Kidney (tissue), 14 donors: Measurements from ENCODE around the gene RAF1. TPM values are rescaled to one million over a fixed set of nuclear protein-coding genes. Genes with fewer than 3 reads are reported as not detected.

Source experiments
- DNase-seq, 5 donors: peaks; one replicate each; pipeline ENCODE4 v3.0.0-alpha.2; 2013 to 2020
- FAIRE-seq: peaks from 2 replicates; lab custom pipeline; 2012; peaks lifted over from hg19 to GRCh38; lab: Jason Lieb, UNC
- H3K27ac ChIP-seq, 2 donors: one replicate each; pipeline ENCODE4 v1.7.0; 2013; ENCODE audit warnings: low read depth in 2 of 2, low read length in 2 of 2, inconsistent platforms in 1 of 2
- H3K27me3 ChIP-seq: one replicate; pipeline ENCODE4 v1.7.1; 2013; ENCODE audit warnings: low read length, inconsistent platforms; ENCODE audit not compliant: control insufficient read depth, insufficient read depth
- H3K36me3 ChIP-seq, 3 donors: one replicate each; pipeline versions ENCODE4 v1.7.0 to v1.7.1; 2013; ENCODE audit warnings: low read length in 3 of 3, control low read depth in 1 of 3, inconsistent platforms in 1 of 3; ENCODE audit not compliant: insufficient read depth in 3 of 3, control insufficient read depth in 2 of 3
- H3K4me1 ChIP-seq, 3 donors: one replicate each; pipeline versions ENCODE4 v1.7.0 to v1.7.1; 2013; ENCODE audit warnings: low read length in 3 of 3, inconsistent platforms in 1 of 3, low read depth in 1 of 3; ENCODE audit not compliant: control insufficient read depth in 2 of 3, insufficient read depth in 2 of 3
- H3K4me3 ChIP-seq, 3 donors: one replicate each; pipeline versions ENCODE4 v1.7.0 to v1.8.1; 2013; ENCODE audit warnings: low read length in 3 of 3, control low read depth in 1 of 3, inconsistent platforms in 1 of 3
- H3K9ac ChIP-seq, 3 donors: one replicate each; pipeline versions ENCODE4 v1.7.0 to v1.7.1; 2013; ENCODE audit warnings: low read length in 3 of 3, control low read depth in 1 of 3, inconsistent platforms in 1 of 3
- H3K9me3 ChIP-seq, 3 donors: one replicate each; pipeline versions ENCODE4 v1.7.0 to v1.7.1; 2013; ENCODE audit warnings: low read length in 3 of 3, control low read depth in 1 of 3, inconsistent platforms in 1 of 3; ENCODE audit not compliant: control insufficient read depth in 2 of 3, insufficient read depth in 1 of 3
- intact Hi-C: fragments of 100-400 bp; cut with DNase I; formaldehyde crosslinking; loops from one replicate; pipeline ENCODE4 v1.11.1; 2022
- polyA plus RNA-seq: library from polyadenylated mRNA; stranded (reverse); fragments of 350-450 nt; fragmentation: Illumina TruSeq; extraction: RNeasy Lipid Tissue Mini Kit (QIAGEN cat#74804); gene quantifications from one replicate; pipeline ENCODE4 v1.2.3, GENCODE V29; 2014; ENCODE audit warnings: low read depth, low replicate concordance; ENCODE audit not compliant: insufficient read depth
- total RNA-seq: library from RNA; stranded (reverse); fragmentation: NEBNext Ultra II Directional; extraction: Animal tissue kit (Norgen Biotek cat#: 25700); gene quantifications from one replicate; pipeline ENCODE4 v1.2.1, GENCODE V29; 2021
- TF ChIP-seq, protein P1 (sequence below): IDR thresholded peaks from 3 replicates; pipeline ENCODE4 v1.5.1; 2012; ENCODE audit warnings: mild to moderate bottlenecking, moderate library complexity, borderline replicate concordance; ENCODE audit not compliant: insufficient read depth; ENCODE audit errors: extremely low read depth
- donor health status: control.
- donor health status: control.
- donor health status: control.
- donor health status: control.
- donor health status: control.
- donor health status: DM: yes; HTN: yes; CAD: no.
- donor health status: Normal renal cell carcinoma (clear cell type).

The RAF1 gene
- total and polyA plus RNA-seq, 2 donors from 2014 or later: 53.0 to 79.6 TPM

DNA sequence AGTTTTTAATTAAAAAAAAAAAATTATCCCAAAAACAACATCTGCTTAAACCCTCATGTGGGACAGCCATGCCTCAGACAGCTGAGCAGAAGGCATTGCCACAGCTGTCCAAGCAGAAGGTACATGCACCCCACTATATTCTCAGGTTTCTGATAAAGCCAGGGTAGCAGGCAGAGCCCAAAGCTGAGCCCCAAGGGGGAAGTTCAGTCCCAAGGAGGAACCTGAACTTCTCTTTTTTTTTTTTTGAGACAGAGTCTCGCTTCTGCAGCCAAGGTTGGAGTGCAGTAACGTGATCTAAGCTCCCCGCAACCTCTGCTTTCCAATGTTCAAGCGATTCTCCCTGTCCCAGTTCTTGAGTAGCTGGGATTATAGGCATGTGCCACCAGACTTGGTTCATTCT is 73.8 kb downstream of the RAF1 start:
- intact Hi-C loops: no loop called here
- no peak overlapping the region for H3K4me3 ChIP-seq

DNA sequence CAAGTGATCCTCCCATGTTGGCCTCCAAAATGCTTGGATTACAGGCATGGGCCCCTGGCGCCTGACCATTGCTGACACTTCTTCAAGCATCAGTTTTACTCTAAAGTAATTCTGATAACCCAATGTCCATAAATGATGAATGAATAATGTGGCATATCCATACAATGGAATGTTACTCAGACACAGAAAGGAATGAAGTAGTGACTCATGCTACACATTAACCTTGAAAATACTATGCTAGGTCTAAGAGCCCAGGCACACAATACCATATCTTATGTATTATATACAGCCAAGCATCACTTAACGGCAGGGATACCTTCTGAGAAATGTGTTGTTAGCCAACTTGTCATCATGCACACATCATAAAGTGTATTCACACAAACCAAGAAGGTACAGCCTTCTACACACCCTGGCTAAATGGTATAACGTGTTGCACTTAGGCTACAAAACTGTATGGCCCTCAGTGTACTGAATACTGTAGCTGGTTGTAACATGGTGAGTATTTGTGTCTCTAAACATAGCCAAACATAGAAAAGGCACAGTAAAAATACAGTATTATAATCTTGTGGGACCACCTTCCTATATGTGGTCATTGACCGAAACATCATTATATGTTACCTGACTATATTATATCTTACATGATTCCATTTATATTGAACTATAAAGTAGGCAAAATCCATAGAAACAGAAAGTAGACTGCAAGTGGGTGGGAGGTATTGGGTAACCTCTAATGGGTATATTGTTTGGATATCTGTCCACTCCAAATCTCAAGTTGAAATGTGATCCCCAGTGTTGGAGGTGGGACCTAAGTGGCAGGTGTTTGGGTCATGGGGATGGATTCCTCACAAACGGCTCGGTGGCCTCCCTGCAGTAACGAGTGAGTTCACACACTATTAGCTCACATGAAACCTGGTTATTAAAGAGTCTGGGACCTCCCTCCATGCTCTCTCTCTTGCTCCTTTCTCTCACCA is 75.6 kb downstream of the RAF1 start:
- H3K4me1 ChIP-seq: peaks cover 0 to 7% (median 0%) of the 10 kb centered on the region in 3 donors
- FAIRE-seq (no peak), DNase-seq (no peak)
- TF ChIP-seq, protein P1, sequence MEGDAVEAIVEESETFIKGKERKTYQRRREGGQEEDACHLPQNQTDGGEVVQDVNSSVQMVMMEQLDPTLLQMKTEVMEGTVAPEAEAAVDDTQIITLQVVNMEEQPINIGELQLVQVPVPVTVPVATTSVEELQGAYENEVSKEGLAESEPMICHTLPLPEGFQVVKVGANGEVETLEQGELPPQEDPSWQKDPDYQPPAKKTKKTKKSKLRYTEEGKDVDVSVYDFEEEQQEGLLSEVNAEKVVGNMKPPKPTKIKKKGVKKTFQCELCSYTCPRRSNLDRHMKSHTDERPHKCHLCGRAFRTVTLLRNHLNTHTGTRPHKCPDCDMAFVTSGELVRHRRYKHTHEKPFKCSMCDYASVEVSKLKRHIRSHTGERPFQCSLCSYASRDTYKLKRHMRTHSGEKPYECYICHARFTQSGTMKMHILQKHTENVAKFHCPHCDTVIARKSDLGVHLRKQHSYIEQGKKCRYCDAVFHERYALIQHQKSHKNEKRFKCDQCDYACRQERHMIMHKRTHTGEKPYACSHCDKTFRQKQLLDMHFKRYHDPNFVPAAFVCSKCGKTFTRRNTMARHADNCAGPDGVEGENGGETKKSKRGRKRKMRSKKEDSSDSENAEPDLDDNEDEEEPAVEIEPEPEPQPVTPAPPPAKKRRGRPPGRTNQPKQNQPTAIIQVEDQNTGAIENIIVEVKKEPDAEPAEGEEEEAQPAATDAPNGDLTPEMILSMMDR: no peak
- peaks cover 6 to 49% (median 45%) of the 10 kb centered on the region in 3 donors for H3K36me3 ChIP-seq
- H3K9me3 ChIP-seq: no peaks in the 10 kb centered on the region
- H3K4me3 ChIP-seq: no peak overlapping the region
- intact Hi-C loops: no loop called here
- no peak overlapping the region for H3K9ac ChIP-seq
- no peaks in the 10 kb centered on the region for H3K27me3 ChIP-seq
- no peak overlapping the region for H3K27ac ChIP-seq

More for the DNA sequence above, 73.8 kb downstream of the RAF1 start:
- H3K9ac ChIP-seq: no peak overlapping the region
- no peaks in the 10 kb centered on the region for H3K27me3 ChIP-seq
- H3K36me3 ChIP-seq: peaks cover 8 to 46% (median 35%) of the 10 kb centered on the region in 3 donors
- no peaks in the 10 kb centered on the region for H3K4me1 ChIP-seq
- H3K9me3 ChIP-seq: no peaks in the 10 kb centered on the region
- H3K27ac ChIP-seq: no peak overlapping the region
- DNase-seq (no peak), FAIRE-seq (no peak)
- TF ChIP-seq, protein P1: no peak

DNA sequence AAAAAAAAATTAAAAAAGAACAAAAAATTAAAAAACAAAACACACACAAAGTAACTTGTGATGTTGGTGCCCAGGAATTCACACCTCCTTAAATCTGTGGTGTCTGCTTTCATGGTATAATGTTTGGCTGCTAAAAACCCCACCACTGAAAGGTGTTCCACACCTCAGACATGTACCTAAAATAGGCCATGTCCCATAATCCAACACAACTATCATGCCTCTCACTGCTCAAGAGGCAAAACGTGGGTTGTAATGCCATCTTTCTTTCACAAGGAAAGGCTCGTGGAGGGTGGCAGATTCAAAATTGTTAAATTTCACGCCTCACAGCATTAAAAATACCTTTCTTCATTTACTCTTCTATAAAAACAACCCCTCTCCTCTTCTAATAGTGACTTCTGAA is 77.5 kb downstream of the RAF1 start:
- no peaks in the 10 kb centered on the region for H3K27me3 ChIP-seq
- FAIRE-seq: no peak
- H3K9ac ChIP-seq: no peak overlapping the region
- peaks cover 6 to 56% (median 39%) of the 10 kb centered on the region in 3 donors for H3K36me3 ChIP-seq
- DNase-seq: no peak
- H3K27ac ChIP-seq: no peak overlapping the region
- no peaks in the 10 kb centered on the region for H3K9me3 ChIP-seq
- TF ChIP-seq, protein P1: no peak
- no peak overlapping the region for H3K4me3 ChIP-seq
- peaks cover 0 to 7% (median 0%) of the 10 kb centered on the region in 3 donors for H3K4me1 ChIP-seq
- intact Hi-C loops: no loop called here
